Measurements from ENCODE around the gene KCNMA1.
"Not testable (repeated sequence)": the region's sequence is repeated elsewhere in the genome, so short reads cannot be mapped to it uniquely, and the experiment has no call there.

KCNMA1 gene

GRCh38 chr10:77661674-77662073 is 24.1 kb upstream of the KCNMA1 start:
- FAIRE-seq, result no peak

GRCh38 chr10:77661100-77661499 is 23.5 kb upstream of the KCNMA1 start:
- FAIRE-seq, result no peak

- FAIRE-seq, result not testable (repeated sequence)
Measured at GRCh38 chr10:77659046-77659670, 21.6 kb upstream of the KCNMA1 start.

GRCh38 chr10:77653210-77653609 is 15.6 kb upstream of the KCNMA1 start:
- no peak for FAIRE-seq

- no peak for FAIRE-seq
Measured at GRCh38 chr10:77649333-77650331, 12.0 kb upstream of the KCNMA1 start.

- no peak for FAIRE-seq
Measured at GRCh38 chr10:77648472-77648871, 10.9 kb upstream of the KCNMA1 start.

- FAIRE-seq, result no peak
Measured at GRCh38 chr10:77647543-77648293, 10.1 kb upstream of the KCNMA1 start.

GRCh38 chr10:77644557-77645243 is 7.1 kb upstream of the KCNMA1 start:
- FAIRE-seq, result no peak

GRCh38 chr10:77643795-77644468 is 6.3 kb upstream of the KCNMA1 start:
- no peak for FAIRE-seq

- FAIRE-seq, result peak; percentile 71
Measured at GRCh38 chr10:77641788-77642397, 4.3 kb upstream of the KCNMA1 start.

- FAIRE-seq, result no peak
Measured at GRCh38 chr10:77641344-77641743, 3.7 kb upstream of the KCNMA1 start.

- FAIRE-seq, result no peak
Measured at GRCh38 chr10:77640167-77640566, 2.6 kb upstream of the KCNMA1 start.

- FAIRE-seq, result no peak
Measured at GRCh38 chr10:77639756-77640155, 2.1 kb upstream of the KCNMA1 start.

GRCh38 chr10:77638321-77639101 is 903 bp upstream of the KCNMA1 start:
- FAIRE-seq, result no peak

- FAIRE-seq, result no peak
Measured at GRCh38 chr10:77636967-77637531, 559 bp downstream of the KCNMA1 start.

- no peak for FAIRE-seq
Measured at GRCh38 chr10:77636282-77636966, 1.2 kb downstream of the KCNMA1 start.

- no peak for FAIRE-seq
Measured at GRCh38 chr10:77635402-77636227, 2.0 kb downstream of the KCNMA1 start.

- FAIRE-seq, result no peak
Measured at GRCh38 chr10:77634939-77635338, 2.7 kb downstream of the KCNMA1 start.

GRCh38 chr10:77633376-77633775 is 4.2 kb downstream of the KCNMA1 start:
- no peak for FAIRE-seq

Data from colon (tissue), 2 donors.